K562 (cell line): ENCODE data around the gene EXOC3L1. TPM values are rescaled to one million over a fixed set of nuclear protein-coding genes. Genes with fewer than 3 reads are reported as not detected.

Experiments used
- CTBP1 ChIP-seq: fragments of 450-650 bp; IDR thresholded peaks from 2 replicates; pipeline ENCODE4 v1.6.1; 2016; ENCODE audit warnings: borderline replicate concordance
- GATAD2B ChIP-seq: fragments of 450-650 bp; IDR thresholded peaks from 2 replicates; pipeline ENCODE4 v1.6.1; 2017; ENCODE audit warnings: mild to moderate bottlenecking, borderline replicate concordance
- HNRNPK ChIP-seq: fragments of 200-400 bp; formaldehyde crosslinking; IDR thresholded peaks from one replicate; pipeline ENCODE4 v1.6.1; 2018; ENCODE audit warnings: mild to moderate bottlenecking, low read depth, low read length; ENCODE audit not compliant: poor library complexity, severe bottlenecking
- KDM4B ChIP-seq, 2 experiments: fragments of 450-650 bp in 1 of 2; sonication (generic) in 1 of 2; IDR thresholded peaks; 2 replicates each; pipeline ENCODE4 v1.6.1; 2016 to 2017; ENCODE audit warnings: borderline replicate concordance in 2 of 2, antibody characterized with exemption in 1 of 2, low read depth in 1 of 2, mild to moderate bottlenecking in 1 of 2
- NCOA1 ChIP-seq: fragments of 450-650 bp; IDR thresholded peaks from 2 replicates; pipeline ENCODE4 v1.6.1; 2016; ENCODE audit warnings: low read depth
- NR2C2 ChIP-seq, 2 experiments: fragments of 200-800 bp in 1 of 2; sonication (Bioruptor generic) in 1 of 2; sonication (generic) in 1 of 2; formaldehyde crosslinking in 1 of 2; IDR thresholded peaks; 2 replicates each; pipeline versions ENCODE4 v1.6.1 to v1.8.0; 2016 to 2022; ENCODE audit warnings: mild to moderate bottlenecking in 1 of 2, missing compliant biosample characterization in 1 of 2, missing genetic modification characterization in 1 of 2, missing genetic modification reagents in 1 of 2
- RBBP5 ChIP-seq: fragments of 200-600 bp; sonication (generic); IDR thresholded peaks from 2 replicates; pipeline ENCODE4 v1.6.1; 2012; ENCODE audit warnings: borderline replicate concordance, mild to moderate bottlenecking, low read length, control low read depth, inconsistent platforms; ENCODE audit not compliant: insufficient read depth, poor library complexity, severe bottlenecking
- SIN3A ChIP-seq, 2 experiments: fragments of 150-350 bp in 1 of 2; IDR thresholded peaks; 2 replicates each; pipeline ENCODE4 v1.6.1; 2011 to 2016; ENCODE audit warnings: borderline replicate concordance in 2 of 2, low read depth in 2 of 2, low read length in 2 of 2, mild to moderate bottlenecking in 2 of 2, moderate library complexity in 2 of 2; ENCODE audit not compliant: control insufficient read depth in 1 of 2
- THAP12 ChIP-seq: fragments of 250-450 bp; sonication (Bioruptor Pico); IDR thresholded peaks from 2 replicates; pipeline ENCODE4 v1.9.0; 2021; ENCODE audit warnings: mild to moderate bottlenecking, inconsistent platforms
- U2AF1 ChIP-seq: fragments of 200-400 bp; formaldehyde crosslinking; optimal IDR thresholded peaks from 2 replicates; pipeline ENCODE3; 2017; ENCODE audit warnings: mild to moderate bottlenecking, low read depth, low read length, moderate library complexity
- ZFX ChIP-seq: sonication (generic); formaldehyde crosslinking; IDR thresholded peaks from 2 replicates; pipeline ENCODE4 v1.8.0; 2022; ENCODE audit warnings: mild to moderate bottlenecking, missing genetic modification reagents, moderate library complexity
- ZNF277 ChIP-seq: fragments of 250-450 bp; sonication (Bioruptor Pico); IDR thresholded peaks from 2 replicates; pipeline ENCODE4 v1.8.0; 2022; ENCODE audit warnings: inconsistent platforms, mild to moderate bottlenecking, moderate library complexity, borderline replicate concordance
- ZNF639 ChIP-seq, 2 experiments: fragments of 200-800 bp in 1 of 2; sonication (Bioruptor generic) in 1 of 2; sonication (generic) in 1 of 2; formaldehyde crosslinking in 1 of 2; IDR thresholded peaks in 1 of 2; conservative IDR thresholded peaks in 1 of 2; 2 replicates each; pipeline versions ENCODE4 v1.5.0 to v1.6.1; 2016 to 2020; ENCODE audit warnings: missing compliant biosample characterization in 1 of 2, missing genetic modification characterization in 1 of 2, missing genetic modification reagents in 1 of 2
- polyA plus RNA-seq, 8 experiments: library from polyadenylated mRNA; depleted of rRNA in 4 of 8; stranded (reverse) in 5 of 8; unstranded in 3 of 8; fragments of >200 nt; fragmentation: Nextera tagmentation in 2 of 8; fragmentation: Illumina TruSeq in 1 of 8; extraction: Ambion mirVana in 2 of 8; extraction: Trizol in 1 of 8; gene quantifications; 2 replicates each; pipeline versions ENCODE4 v1.2.1 to v1.2.3, GENCODE V29; 2011 to 2014; ENCODE audit warnings: inconsistent platforms in 1 of 8, missing spikeins in 1 of 8
- total RNA-seq, 7 experiments: library from RNA; depleted of rRNA in 6 of 7; stranded (reverse); fragments of >200 nt in 6 of 7; fragmentation: Illumina TruSeq in 2 of 7; extraction: Trizol in 2 of 7; gene quantifications; 2 replicates each; pipeline versions ENCODE4 v1.2.1 to v1.2.3, GENCODE V29; 2011 to 2021; ENCODE audit warnings: low replicate concordance in 1 of 7
- TF ChIP-seq, protein P1 (sequence below): sonication (generic); formaldehyde crosslinking; IDR thresholded peaks from 2 replicates; pipeline ENCODE4 v1.5.0; 2020; ENCODE audit warnings: missing genetic modification reagents
- TF ChIP-seq, protein P2 (sequence below): sonication (generic); formaldehyde crosslinking; IDR thresholded peaks from 2 replicates; pipeline ENCODE4 v1.4.0; 2020; ENCODE audit warnings: mild to moderate bottlenecking, missing genetic modification reagents
- TF ChIP-seq, protein P3 (sequence below): sonication (generic); formaldehyde crosslinking; IDR thresholded peaks from 2 replicates; pipeline ENCODE4 v1.9.0; 2022; ENCODE audit warnings: mild to moderate bottlenecking, missing genetic modification reagents

EXOC3L1 gene
- total and polyA plus RNA-seq, 9 of the 15 experiments (the other 6 are each of a cell fraction or from before 2014, with no cell fraction given): 0.08 TPM; not detected in 8

- peak in 1 of 2 experiments; percentile 55; a peak in 1 of 4 replicates for TF ChIP-seq ZNF639 (CRISPR knock-in tag; conservative IDR thresholded peaks at IDR 0.05 in 1 of 2, IDR thresholded peaks at IDR 0.05 in 1 of 2)
- TF ChIP-seq GATAD2B: 0 out of 2 replicates have a peak, but pooled peaks have one; percentile 71
- no peak for TF ChIP-seq NR2C2 (CRISPR knock-in tag; IDR thresholded peaks at IDR 0.05)
- peak; percentile 82 for TF ChIP-seq NR2C2 (tag; IDR thresholded peaks at IDR 0.05)
- TF ChIP-seq CTBP1: peak; percentile 71; the same call in 1 of the 2 replicates
- TF ChIP-seq, protein P1, sequence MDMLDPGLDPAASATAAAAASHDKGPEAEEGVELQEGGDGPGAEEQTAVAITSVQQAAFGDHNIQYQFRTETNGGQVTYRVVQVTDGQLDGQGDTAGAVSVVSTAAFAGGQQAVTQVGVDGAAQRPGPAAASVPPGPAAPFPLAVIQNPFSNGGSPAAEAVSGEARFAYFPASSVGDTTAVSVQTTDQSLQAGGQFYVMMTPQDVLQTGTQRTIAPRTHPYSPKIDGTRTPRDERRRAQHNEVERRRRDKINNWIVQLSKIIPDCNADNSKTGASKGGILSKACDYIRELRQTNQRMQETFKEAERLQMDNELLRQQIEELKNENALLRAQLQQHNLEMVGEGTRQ: peak; percentile 61
- TF ChIP-seq RBBP5: peak; percentile 59
- TF ChIP-seq ZNF277 (CRISPR knock-in tag): no peak
- TF ChIP-seq HNRNPK: peak; percentile 90
- peak; percentile 89 for TF ChIP-seq ZFX
- peak; percentile 61 for TF ChIP-seq U2AF1
- TF ChIP-seq, protein P2, sequence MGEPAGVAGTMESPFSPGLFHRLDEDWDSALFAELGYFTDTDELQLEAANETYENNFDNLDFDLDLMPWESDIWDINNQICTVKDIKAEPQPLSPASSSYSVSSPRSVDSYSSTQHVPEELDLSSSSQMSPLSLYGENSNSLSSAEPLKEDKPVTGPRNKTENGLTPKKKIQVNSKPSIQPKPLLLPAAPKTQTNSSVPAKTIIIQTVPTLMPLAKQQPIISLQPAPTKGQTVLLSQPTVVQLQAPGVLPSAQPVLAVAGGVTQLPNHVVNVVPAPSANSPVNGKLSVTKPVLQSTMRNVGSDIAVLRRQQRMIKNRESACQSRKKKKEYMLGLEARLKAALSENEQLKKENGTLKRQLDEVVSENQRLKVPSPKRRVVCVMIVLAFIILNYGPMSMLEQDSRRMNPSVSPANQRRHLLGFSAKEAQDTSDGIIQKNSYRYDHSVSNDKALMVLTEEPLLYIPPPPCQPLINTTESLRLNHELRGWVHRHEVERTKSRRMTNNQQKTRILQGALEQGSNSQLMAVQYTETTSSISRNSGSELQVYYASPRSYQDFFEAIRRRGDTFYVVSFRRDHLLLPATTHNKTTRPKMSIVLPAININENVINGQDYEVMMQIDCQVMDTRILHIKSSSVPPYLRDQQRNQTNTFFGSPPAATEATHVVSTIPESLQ (CRISPR knock-in tag): no peak
- peak; percentile 58; the same call in 1 of the 2 replicates for TF ChIP-seq THAP12 (CRISPR knock-in tag)
- no peak for TF ChIP-seq KDM4B (IDR thresholded peaks at IDR 0.05; ENCODE audit: borderline replicate concordance in 2 of 2, low read depth in 1 of 2)
- peak in 1 of 2 experiments; percentile 49; a peak in 1 of 4 replicates for TF ChIP-seq SIN3A (IDR thresholded peaks at IDR 0.05; ENCODE audit: borderline replicate concordance in 2 of 2, control insufficient read depth in 1 of 2, low read depth in 2 of 2, low read length in 2 of 2)
- TF ChIP-seq, protein P3, sequence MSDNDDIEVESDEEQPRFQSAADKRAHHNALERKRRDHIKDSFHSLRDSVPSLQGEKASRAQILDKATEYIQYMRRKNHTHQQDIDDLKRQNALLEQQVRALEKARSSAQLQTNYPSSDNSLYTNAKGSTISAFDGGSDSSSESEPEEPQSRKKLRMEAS (CRISPR knock-in tag): peak; percentile 86
- TF ChIP-seq NCOA1: no peak
These were observed 25.3 kb downstream of the EXOC3L1 start, which contains the start of gene HSF4 (continued) for GRCh38 chr16:67164599-67165061.
